Fibroblast of skin of right biceps (primary cell): ENCODE results near the gene ERRFI1.
A peak's percentile ranks its signal among the peaks of the same experiment; 100 is the strongest.

Experiments used
- DNase-seq: peaks from one replicate; pipeline ENCODE4 v3.0.0-alpha.2; 2013

The ERRFI1 gene

GRCh38 chr1:8043621-8044020 is 17.5 kb upstream of the ERRFI1 start:
- no peak for DNase-seq

DNA sequence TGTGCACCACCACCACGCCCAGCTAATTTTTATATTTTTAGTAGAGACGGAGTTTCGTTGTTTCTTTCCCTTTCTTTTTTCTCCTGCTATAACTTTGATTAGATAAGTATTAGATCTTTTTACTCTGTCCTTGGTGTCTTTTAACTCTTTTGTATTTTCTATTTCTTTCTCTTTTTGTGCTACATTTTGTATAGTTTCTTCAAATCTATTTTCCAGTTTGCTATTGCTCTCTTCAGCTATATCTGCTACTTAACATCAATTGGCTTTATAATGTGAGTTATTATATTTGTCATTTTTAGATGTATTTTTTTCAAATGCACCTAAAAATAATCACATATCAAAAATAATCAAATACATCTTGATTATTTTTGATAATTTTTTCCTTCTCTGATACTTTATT is 16.0 kb upstream of the ERRFI1 start:
- DNase-seq: no peak

- peak; percentile 99 for DNase-seq
These were observed 14.5 kb upstream of the ERRFI1 start for GRCh38 chr1:8040586-8040985.

DNA sequence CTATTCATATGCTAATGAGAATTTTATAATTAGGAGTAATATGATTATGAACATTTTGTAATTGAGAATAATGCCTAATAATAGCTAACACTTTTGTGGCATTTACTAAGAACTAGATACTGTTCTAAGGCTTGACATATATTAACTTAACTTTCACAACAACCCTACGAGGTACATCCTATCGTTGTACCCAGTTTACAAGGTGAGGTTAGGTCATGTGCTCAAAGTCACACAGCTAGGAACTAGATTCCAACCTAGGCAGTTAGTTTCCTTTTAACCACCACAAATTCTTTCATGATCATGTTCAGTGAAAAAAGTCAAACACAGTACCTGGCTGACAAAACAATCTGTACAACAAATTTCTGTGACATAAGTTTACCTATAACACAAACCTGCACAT is 13.0 kb upstream of the ERRFI1 start:
- DNase-seq: no peak

DNA sequence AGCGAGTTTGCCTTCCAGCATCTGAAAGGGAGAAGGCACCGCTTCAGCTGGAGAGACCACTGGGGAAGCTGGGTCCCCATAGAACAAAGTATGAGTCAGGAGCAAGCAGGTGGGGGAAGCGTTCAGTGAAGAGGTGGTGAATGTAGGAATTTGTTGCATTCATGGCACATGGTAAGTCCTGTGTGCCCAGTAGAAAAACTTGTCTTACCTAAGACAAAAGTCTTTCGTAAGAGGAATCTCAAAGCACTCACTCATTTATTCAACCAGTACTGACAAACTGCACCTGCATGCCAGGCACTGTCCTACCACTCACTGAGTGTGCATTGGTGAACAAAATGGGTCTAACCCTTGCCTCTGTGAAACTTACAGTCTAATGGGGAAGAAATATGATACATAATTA is 9.2 kb upstream of the ERRFI1 start:
- DNase-seq: no peak

DNA sequence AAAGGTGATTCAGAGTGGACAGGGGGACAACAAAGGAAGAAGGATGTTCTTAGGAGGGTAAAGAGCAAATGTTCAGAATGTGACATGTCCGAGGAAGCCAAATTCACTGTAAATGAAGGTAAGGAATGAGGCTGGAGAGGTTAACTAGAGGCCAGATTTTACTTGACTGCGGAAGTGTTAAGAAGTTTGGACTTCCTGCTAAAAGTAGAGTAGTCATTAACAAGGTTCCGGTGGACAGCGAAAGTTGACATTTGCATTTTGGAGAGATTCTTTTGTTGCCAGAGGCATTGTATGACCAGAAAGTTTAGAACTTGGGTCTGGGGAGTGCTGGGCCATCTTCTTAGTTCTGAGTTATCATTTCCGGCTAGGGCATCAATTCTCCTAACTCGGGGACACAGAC is 7.2 kb upstream of the ERRFI1 start:
- no peak for DNase-seq

- DNase-seq: peak; percentile 72
These were observed 6.3 kb upstream of the ERRFI1 start for GRCh38 chr1:8032366-8032910.

- peak; percentile 62 for DNase-seq
These were observed 5.2 kb upstream of the ERRFI1 start for GRCh38 chr1:8031176-8031785.

GRCh38 chr1:8028571-8028910 is 2.4 kb upstream of the ERRFI1 start:
- DNase-seq: no peak

DNA sequence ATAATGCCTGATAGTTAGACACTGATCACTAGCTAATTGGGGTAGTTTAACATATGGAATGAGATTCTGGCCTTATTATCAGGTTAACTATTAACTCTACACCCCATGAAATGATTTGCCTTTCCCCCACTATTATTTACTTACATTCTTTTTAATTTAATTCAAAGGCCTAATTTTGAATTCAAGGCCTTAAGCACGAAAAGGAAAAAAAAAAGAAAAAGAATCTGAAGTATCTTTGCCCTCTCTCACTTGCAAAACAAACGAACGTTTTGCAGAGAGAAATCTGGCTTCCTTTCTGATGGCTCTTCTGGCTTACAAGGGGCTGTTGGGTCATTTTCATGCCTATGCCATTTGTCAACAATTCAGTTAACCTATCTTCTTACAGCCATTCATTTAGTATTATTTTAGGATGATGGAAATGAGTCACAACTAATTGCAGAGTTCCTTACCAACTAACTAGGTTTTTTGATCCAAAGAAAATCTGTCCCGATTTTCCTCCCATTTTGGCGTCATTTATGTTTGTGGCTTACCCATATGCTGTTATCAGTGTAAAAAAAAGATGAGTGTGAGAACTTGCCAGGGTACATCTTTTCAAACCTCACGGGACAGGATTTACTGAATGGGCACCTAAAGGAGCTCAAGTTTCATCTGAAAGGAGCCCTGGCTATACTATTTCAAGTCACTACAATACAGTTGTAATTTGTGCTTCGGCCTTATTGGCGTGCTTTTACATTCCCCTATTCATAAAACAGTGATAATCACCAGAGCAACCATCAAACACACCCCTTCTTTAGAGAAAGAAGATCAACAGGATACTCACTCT is 1.9 kb upstream of the ERRFI1 start:
- DNase-seq: peak; percentile 94

DNA sequence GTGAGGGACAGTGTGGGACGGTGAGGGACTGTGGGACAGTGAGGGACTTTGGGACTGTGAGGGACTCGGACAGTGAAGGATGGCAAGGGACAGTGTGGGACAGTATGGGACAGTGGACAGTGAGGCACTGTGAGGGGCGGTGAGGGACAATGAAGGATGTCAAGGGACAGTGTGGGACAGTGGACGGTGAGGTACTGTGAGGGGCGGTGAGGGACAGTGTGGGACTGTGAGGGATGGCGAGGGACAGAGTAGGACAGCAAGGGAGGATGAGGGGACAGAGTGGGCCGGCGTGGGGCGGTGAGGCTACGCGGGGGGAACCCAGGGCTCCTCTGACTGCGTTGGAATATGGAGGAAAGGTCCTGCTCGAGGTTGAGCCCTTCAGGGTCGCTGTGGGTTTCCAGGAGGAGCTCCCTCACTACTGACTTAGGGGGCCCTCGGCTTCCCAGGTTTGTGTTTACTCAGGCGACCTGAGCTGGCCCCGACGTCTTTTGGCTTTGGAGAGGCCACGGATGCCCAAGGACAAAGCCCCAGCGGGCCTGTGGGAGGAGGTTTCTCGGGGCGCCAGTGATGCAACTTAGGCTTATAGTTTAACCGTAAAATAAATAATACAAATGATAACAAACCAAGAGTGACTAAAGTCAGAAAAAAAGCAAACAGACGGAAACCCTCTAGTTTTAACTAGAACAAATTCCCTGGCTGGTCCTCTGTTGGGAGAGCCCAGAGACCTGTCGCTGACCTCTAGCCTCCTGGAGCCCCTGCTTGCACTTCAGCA is 1.1 kb upstream of the ERRFI1 start:
- peak; percentile 21 for DNase-seq

DNA sequence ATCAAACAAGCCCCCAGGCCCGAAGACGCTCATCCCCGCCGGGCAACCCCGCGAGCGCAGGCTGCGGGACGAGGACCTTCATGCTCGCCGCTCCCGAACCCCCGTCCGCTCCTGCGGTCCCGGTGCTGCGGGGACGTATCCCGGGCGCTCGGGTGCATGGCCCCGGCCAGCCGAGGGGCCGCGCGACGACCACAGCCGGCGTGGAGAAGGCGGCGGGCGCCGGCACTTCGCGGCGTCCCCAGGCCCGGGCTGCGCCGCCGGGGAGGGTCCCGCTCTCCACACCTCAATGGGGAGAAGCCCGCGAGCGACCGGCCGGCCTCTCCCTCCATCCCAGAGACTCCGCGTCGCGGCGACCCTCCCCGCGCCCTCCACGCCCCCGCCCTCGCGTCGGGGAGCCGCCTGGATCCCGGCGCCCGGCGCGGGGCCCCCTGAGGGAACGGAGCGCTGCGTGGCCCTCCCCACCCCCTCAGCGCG is 401 bp downstream of the ERRFI1 start:
- no peak for DNase-seq

- no peak for DNase-seq
These were observed 943 bp downstream of the ERRFI1 start for GRCh38 chr1:8025061-8025670.

- DNase-seq: no peak
These were observed 1.8 kb downstream of the ERRFI1 start for GRCh38 chr1:8024329-8024728.

DNA sequence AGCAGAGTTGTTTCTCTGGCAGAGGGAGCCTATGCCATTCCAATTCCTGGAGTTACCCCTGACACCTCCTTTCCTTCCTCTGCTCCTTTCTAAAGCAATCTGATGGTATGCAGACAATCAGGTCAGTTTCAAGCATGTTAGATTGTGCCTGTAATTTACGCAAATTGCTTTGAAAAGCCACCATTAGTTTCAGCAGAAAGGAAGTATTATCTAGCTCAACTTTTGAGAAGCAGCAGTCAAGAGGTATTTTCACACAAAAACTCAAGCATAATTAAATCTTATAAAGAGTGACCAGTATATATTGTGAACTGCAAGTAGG is 2.2 kb downstream of the ERRFI1 start:
- DNase-seq: no peak

- DNase-seq: no peak
These were observed 2.7 kb downstream of the ERRFI1 start for GRCh38 chr1:8023287-8023994.

DNA sequence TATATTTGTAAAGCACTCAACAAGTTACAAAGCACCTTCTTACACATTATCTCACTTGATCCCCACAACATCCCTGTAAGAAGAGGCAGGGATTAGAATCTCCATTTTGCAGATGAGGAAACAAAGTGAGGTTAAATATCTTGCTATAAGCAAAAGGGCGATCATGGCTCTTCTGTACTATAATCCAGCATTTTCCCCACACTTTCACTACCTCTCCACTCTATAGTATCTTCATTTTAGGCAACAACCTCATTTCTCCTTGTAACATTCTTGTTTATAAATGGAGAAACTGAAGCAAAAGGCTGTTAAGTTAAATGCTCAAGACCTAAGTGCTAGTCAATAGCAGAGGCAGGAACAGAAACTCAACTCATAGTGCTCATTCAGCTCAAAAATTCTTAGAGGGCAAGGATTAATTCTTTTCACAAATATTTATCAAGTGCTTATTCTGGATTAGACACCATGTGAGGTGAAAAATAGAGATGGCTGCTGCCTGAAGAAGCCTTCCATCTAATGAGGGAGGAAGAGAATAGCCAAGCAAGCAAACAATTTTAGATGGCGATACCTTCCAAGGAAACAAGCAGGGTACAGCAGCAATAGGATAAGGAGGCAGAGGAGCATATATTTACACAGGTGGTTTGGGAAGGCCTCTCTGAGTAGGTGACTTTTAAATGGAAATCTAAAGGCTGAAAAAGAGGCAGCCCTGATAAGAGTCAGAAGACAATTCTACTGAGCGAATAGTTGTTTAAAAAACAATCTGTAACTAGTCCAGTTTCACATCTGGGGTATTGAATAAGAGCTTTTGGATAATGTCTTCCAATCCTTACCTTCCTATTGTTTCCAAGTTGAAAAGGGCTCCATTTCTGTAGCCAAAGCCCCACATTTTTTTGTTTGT is 3.5 kb downstream of the ERRFI1 start:
- DNase-seq: no peak

DNA sequence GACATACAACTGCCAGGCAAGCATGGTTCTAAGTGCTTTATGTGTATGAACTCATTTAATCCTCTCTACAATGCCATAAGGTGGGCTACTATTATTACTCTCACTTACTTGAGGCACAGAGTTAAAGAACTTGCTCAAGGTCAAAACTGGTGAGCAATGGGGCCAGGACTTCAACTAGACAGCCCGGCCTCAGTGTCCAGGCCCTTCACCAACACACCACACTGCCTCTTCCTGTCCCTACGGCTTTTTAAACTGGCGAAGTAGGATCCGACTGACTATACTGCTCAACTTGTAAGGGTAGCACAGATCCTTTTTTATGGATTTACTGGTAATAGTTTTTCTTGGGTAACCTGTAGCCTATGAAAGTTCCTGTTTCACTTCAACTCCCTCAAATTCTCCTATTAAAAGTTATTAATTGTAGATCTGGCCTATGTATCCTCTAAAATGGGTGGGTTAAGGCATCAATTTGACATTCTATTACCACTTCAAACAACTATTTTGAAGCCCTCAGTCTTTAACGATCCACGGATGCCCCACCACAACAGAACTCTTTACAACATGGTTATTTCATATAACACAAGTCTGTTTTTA is 4.3 kb downstream of the ERRFI1 start:
- DNase-seq: no peak

DNA sequence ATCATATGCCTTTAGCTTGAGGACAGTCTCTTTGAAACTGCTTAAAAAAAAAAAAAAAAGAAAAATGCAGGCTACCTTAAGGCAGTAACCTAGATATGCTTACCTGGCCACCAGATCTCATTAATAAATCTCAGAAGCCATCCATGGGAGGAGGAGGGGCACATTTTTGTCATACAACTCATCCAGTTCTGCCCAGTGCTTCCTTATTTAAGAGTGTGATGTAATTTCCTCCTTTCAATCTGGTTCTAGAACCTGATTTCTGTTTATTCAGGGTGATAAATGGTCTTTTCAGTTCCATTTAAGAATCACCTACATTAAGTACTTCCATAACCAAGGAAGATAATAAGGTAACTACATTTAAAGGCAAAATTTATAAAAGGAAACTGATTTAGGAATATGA is 6.1 kb downstream of the ERRFI1 start:
- DNase-seq: peak; percentile 65

GRCh38 chr1:8019229-8019620 is 6.9 kb downstream of the ERRFI1 start:
- no peak for DNase-seq
